T-helper 1 cell (primary cell): ENCODE data around the gene GBP6.
"Not testable (repeated sequence)": the region's sequence is repeated elsewhere in the genome, so short reads cannot be mapped to it uniquely, and the experiment has no call there.

ENCODE experiments used
- DNase-seq, 5 donors: peaks; one replicate each; pipeline ENCODE4 v3.0.0-alpha.2; 2012 to 2020
- total RNA-seq, 4 donors: gene quantifications; one replicate each; lab custom pipeline; 2026; lab: John Stamatoyannopoulos, UW

The GBP6 gene, protein sequence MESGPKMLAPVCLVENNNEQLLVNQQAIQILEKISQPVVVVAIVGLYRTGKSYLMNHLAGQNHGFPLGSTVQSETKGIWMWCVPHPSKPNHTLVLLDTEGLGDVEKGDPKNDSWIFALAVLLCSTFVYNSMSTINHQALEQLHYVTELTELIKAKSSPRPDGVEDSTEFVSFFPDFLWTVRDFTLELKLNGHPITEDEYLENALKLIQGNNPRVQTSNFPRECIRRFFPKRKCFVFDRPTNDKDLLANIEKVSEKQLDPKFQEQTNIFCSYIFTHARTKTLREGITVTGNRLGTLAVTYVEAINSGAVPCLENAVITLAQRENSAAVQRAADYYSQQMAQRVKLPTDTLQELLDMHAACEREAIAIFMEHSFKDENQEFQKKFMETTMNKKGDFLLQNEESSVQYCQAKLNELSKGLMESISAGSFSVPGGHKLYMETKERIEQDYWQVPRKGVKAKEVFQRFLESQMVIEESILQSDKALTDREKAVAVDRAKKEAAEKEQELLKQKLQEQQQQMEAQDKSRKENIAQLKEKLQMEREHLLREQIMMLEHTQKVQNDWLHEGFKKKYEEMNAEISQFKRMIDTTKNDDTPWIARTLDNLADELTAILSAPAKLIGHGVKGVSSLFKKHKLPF
- 0.83 to 1.9 (median 1.4) reads per million in 4 donors for total RNA-seq

DNA sequence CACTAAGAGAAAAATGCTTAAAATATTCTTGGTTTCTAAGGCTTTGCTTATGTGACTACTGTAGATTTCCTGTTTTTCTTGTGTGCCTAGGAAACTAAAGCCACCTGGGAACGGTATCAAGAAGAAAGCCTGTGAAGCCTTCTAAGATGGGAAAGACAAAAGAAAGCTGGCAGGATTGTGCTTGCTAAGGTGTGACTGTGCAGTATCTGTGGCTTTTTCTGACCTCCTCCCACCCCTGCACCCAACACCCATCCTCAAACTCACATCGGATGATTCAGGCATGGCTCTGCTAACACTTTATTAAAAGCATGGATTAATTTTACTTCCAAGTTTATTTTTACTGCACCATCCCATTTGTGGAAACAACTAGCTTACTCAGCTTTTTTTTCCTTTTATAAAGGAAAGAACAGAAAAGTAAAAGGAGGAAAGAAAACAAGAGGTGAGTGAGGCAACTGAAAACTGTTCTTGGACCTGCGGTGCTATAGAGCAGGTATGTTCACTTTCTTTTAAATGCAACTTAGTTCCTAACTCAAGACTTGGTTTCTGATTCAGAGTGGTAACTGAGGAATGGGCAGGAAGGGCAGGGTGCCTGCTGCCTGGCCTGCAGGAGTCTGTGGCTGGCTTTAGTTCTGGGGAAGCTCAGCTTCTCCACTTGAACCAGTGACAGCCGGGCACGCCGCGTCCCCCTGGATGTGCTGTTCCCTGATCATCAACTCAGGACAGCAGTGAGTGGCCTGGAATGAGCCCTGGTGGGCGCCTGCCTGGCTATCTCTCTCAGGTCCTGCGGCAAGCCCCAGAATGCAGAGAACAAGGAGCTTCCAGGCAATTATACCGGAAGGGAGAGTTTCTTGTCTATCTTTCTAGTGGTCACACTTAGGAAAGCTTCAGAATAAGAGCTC, at the start of gene GBP6:
Gene GBP6, plus strand, starts transcription at position 422 of the 899 bp plus-strand sequence. CDS start 4,493 bp downstream, outside the sequence.
- no peak for DNase-seq

DNA sequence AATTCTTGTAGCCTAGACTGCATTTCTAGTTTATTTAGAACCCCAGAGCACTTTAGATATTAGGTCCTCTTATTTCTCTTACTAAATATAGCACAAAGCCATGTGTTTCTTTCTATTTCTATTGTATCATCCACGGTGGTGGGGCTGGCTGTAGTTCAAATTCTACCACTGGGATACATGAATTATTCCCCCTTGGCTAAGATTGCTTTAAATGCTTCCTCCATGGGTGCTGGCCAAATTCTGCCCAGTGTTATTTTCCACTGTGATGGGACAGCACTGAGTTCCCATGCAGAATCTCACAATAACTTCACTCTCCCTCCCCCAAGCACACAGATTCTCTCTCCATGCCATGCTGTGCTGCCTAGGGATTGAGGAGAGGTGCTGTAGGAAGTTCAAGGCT, 41.5 kb upstream of the GBP6 start:
- no peak for DNase-seq

DNA sequence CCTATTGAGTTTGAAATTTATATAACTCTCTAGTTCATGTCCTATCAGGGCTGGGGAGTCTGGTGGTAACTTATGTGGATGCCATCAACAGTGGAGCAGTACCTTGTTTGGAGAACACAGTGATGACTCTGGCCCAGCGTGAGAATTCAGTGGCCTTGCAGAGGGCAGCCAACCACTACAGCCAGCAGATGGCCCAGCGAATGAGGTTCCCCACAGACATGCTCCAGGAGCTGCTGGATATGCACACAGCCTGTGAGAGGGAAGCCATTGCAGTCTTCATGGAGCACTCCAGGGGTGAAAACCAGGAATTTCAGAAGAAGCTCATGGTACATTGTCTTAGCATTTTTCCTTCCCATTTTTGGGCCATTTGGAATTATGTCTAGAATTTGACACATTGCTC, 32.0 kb upstream of the GBP6 start:
- no peak for DNase-seq

DNA sequence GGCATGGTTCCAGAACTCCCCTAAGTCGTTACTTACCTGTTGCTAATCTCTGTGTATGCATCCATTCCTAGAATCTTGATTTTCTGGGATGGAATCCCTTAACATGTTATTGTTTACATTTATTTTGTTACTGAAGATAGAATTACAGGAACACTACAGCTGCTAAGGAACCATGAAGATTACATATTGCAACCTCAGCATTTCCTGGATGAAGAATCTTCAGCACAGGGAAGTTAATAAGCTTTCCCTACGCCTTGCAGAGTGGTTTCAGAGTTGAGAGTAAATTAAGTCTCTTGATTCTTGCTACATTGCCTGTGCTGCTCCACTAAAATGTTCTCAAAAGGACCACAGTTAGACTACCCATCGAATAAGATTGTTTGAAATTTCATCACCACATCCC, 31.4 kb upstream of the GBP6 start:
- DNase-seq: no peak

DNA sequence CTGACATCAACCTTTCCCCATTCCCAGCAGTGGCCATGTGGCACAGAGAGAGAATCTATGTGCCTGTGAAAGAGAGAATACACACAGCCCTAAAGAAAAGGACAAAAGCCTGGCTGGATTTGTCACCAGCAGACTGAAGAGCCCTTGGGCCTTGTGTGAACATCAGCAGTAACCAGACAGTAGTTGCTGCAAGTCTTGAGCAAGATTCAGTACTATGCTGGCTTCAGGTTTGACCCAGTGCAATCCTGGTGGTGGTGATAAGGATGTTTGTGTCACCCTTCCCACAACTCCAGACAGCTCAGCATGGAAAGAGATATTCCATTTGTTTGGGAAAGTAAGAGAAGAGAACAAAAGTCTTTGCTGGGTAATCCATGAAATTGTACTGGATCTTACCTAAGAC, 28.4 kb upstream of the GBP6 start:
- no peak for DNase-seq

DNA sequence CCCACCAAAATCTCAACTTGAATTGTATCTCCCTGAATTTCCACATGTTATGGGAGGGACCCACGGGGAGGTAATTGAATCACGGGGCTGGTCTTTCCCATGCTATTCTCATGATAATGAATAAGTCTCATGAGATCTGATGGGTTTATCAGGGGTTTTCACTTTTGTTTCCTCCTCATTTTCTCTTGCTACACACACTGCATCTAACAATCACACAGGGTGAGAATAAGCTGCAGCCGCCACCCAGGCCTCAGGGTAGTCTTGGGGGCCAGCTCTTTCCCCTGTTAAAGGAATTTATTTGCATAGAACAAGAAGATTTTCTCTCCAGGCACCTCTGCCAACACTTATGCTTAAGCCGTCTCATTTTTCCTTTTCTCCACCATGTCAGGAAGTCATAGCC, 26.0 kb upstream of the GBP6 start:
- no peak for DNase-seq

DNA sequence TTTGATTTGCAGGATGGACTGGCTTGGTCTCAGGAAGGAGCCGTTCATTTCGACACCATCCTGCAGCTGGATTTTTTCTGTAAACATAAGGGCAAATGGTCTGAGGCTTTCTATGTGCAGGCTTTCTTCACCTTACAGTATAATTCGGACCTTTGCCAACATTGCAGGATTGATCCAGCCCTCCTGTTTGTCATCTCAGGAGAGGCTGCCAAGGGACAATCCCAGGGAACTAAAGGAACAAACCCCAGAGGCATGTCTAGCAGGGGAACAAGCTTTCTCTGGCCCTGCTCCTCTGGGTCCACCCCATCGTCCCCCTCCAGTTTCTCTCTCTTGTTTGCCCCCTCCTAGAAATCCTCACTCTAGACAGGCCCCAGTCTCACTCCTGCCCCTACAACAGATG, 24.8 kb upstream of the GBP6 start:
- no peak for DNase-seq

DNA sequence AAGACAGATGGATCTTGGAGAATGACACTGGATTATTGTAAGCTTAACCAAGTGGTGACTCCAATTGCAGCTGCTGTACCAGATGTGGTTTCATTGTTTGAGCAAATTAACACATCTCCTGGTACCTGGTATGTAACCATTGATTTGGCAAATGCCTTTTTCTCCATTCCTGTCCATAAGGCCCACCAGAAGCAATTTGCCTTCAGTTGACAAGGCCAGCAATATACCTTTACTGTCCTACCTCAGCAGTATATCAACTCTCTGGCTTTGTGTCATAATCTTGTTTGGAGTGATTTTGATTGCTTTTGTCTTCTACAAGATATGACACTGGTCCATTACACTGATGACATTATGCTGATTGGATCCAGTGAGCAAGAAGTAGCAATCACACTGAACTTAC, 18.4 kb upstream of the GBP6 start:
- not testable (repeated sequence) for DNase-seq

DNA sequence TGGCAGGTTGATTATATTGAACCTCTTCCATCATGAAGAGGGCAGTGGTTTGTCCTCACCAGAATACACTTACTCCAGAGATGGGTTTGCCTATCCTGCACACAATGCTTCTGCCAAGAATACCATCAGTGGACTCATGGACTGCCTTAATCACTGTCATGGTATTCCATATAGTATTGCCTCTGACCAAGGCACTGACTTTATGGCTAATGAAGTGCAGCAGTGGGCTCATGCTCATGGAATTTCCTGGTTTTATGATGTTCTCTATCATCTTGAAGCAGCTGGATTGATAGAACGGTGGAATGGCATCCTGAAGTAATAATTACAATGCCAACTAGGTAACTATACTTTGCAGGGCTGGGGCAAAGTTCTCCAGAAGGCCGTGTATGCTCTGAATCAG, 16.6 kb upstream of the GBP6 start:
- no peak for DNase-seq

DNA sequence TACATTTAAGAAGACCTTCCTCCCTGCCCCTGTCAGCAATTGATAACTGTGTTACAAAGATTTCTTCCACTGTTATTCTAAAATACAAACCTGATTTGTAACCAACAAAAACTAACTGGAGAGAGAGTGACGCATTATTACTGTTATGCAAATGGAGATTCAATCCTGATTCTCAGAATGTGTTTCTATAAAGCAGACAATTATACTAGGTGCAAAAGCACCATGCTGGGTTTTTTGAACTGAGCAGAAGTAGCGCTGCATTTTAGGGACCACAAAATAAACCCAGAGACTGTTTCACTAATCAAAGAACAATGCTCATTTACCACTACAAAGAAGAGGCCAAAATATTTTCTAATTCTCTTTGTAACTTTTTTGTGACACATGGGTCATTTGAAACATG, 13.6 kb upstream of the GBP6 start:
- no peak for DNase-seq

DNA sequence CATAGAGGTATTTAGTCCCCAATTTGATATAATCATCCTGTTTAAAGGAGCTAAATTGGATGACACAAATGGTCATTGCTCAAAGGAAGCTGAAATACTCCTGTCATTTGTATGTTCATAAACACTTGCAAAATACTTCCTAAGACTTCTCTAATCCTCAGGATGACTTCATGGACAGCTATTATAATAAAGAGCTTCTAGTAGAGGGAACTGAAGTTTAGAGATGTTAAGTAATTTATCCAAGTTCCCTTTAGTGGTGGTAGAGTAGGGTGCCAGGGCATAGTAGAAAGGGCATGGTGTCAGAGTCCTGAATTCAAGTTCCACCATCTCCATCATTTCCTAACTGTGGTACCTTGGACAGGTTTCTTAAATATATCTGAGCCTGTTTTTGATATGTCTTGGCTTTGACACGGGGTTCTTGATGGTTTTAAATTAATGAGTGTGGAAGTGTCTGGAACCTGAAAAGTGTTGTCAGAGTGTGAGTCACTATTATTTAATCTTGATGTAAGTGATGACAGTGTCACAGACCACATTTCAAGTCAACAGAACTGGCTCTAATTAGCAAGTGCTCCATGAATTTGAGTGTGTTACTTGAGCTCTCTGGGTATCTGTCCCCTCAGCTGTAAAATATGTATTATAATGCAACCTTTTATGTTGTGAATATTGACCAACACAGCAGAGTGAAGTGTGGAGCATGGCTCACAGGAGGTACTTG, 12.1 kb upstream of the GBP6 start:
- no peak for DNase-seq

DNA sequence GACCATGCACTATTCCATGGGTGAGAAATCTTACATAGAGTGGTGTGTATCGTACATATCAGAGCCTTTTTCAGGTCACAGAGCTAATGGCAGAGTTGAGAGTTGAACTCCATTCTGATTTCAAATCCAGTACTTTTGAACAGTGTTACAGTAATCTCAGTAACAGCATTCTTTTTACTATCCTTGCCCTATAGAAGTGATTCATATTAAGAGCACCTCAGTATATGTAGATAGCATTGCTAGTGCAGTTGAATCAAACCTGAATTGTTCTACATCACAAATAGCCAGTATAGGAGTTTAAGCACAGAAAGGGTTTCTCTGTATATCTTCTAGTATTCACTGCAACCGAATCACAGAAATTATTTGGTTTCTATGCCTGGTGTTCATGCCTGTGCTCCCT, 11.4 kb upstream of the GBP6 start:
- no peak for DNase-seq

DNA sequence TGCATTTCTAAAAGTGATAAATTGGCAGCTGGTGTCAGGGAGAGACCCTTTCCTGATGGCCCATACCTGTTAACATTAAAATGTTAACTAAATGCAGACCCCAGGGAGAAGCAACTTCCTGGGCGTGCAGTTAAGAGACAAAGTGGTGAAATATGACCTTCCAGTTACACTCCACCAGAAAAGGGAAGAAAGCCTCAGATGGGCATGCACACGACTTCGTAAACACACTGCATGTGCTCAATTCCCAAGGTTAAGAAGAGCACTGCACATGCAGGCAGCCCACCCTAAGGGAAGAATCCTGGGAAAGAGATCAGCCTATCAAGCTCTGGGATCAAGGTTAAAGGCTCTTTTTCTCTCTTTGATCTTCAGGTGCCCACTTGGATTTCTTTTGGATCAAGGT, 9.7 kb upstream of the GBP6 start:
- no peak for DNase-seq

DNA sequence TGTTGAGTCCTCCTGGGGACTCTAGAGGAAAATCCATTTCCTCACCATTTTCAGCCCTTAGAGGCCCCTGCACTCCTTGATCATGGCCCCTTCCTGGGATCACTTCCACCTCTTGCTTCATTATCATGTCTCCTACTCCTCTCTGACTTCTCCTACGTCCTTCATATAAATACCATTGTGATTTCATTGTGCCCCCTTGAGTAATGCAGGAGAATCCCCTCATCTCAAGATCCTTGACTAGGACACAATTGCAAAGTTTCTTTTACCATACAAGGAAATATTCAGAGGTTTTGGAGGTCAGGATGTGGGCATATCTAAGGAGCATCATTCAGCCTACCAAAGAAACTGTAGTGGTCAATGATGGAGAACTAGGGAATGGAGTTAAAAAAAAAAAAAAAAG, 8.8 kb upstream of the GBP6 start:
- no peak for DNase-seq

DNA sequence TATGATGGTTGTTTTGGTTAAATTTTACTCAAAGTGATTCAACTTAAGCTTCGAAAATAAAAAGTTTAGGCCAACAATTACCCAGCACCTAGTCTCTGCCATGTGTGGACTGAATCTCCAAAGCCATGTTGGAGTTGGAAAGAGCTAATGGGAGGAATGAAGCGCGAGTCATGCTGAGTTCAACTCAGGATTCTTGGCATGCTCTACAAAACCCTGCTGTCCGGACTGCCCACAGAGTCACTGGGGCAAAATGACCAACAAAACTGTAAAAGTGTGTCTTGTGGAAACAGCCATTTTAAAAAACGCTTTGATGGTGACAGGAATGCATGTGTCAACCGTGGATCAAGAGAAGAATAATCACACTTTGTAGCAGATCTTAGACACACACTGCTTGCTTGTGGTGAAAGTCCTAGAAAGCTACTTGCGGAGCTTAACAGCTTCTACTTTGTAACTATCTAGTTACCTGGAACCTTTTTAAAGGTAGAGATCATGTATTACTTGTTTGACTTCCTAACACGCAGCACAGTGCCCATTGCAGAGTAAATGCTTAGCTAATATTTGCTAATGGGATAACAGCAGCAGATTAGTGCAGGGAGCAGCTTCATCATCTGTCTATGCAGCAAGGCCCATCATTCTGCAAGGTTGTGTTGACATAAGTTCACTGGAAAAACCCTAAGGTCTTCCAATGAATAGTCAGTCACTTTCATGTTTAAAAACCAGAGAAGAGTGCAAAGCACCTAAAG, 7.0 kb upstream of the GBP6 start:
- no peak for DNase-seq

DNA sequence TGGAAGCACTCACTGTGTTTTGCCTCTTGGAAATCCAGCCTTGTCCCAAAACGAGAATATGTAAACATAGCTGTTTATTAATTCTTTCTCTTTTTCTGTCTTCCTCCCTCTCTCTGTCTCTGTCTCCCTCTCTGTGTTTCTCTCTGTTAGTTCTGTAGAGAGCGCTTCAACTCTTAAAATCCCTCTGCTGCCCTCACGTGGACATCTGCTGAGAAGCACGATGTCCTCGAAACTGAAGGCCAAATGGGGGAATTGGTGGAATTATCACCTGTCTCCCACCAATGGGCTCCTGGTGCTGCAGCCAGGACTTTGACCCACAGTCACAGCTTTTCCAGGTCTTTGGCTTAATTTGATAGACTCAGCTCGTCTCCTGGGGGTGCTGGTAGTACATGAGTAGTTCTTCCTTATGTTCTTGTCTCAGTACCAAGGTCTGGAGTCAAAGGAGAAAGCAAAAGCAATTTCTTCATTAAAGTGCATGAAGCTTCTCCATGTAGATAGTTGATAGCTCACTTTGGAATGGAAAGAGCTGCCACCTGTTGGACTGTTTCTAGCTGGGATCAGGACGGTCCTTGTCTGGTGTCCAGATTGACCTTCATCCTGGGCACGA, 5.5 kb upstream of the GBP6 start:
- peak; percentile 48 to 84 (median 70) for DNase-seq

DNA sequence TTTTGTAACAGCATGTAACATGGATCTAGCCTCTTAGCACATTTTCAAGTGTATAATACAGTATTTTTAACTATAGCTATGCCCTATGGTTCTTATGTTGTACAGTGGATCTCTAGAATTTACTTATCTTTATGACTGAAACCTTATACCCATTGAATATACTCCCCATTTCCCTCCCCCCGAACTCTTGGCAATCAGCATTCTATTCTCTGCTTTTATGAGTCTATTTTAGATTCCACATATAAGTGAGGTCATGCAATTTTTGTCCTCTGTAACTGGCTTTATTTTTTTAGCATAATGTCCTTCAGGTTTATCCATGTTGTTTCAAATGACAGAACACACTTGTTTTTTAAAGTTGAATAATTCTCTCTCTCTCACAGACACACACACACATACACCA, 3.1 kb upstream of the GBP6 start:
- DNase-seq: no peak

DNA sequence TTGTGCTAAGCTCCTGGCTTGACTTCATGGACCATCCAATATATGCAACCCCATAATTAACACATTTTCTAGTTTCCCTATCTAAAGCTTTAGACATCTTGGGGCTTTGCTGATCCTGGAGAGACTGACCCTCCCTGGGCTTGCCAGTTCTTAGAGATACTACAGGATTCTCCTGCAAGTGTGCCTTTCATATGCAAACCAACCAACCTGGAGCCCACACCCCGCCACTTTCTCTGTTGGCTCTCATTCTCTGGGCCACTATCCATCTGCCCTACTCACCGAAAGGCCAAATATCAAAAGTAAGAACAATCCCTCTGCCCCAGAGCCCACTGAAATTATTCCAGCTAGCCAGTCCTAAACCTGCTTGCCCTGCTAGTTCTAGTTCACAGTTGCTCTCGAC, 2.2 kb upstream of the GBP6 start:
- DNase-seq: no peak

DNA sequence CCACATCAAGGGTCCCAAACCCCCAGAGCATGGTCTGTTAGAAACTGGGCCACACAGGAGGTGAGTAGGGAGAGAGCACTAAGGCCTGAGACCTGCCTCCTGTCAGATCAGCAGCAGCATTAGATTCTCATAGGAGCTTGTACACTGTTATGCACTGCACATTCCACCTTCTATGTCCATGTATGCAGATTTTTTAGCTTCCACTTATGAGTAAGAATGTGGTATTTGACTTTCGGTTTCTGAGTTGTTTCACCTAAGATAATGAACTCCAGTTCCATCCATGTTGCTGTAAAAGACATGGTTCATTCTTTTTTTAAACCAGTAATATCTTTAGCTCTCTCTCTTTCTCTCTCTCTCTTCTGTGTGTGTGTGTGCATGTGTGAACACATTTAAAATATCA, 663 bp upstream of the GBP6 start:
- DNase-seq: peak in 1 of 5 donors; percentile 80

DNA sequence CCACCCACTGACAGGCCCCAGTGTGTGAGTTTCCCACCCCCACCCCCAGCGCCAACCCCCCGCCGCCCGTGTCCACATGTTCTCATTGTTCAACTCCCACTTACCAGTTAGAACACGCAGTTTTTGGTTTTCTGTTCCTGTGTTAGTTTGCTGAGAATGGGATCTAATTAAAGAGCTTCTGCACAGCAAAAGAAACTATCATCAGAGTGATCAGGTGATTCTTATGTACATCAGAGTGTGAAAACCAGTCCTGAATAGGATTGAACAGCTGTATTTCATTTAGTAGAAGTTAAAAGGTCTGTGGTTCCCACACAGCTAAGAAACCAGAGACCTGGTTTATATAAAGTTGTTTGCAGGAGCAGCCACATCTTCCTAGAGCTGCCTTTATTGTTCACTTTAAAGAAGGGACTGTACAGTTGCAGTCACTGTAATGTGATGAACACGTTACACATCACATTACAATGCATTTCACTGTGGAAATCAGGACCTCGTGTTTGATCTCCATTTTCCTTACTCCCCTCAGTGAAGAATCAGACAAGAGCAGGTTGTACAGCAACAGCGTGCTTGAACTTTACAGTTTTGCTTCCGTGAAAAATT, 1.2 kb downstream of the GBP6 start:
- no peak for DNase-seq

DNA sequence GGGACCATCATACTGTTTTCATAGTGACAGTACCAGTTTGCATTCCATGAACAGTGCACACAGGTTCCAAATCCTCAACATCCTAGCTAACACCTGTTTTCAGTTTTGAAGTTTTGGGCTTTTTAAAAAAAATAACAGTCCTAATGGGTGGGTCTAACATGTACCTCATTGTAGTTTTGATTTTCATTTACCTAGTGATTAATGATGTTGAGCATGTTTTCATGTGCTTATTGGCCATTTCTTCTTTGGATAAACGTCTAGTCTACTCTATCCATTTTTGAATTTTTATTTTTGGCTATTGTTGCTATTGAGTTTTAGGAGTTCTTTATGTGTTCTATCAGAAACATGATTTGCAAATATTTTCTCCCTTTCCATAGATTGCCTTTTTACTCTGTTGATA, 3.4 kb downstream of the GBP6 start:
- DNase-seq: no peak
